WTC11 (cell line): Measurements from ENCODE around the gene PSMB9. TPM values are rescaled to one million over a fixed set of nuclear protein-coding genes. Genes with fewer than 3 reads are reported as not detected.

Experiments
- ATF1 ChIP-seq: sonication (generic); formaldehyde crosslinking; IDR thresholded peaks from 2 replicates; pipeline ENCODE4 v1.8.1; 2023; ENCODE audit warnings: mild to moderate bottlenecking, moderate library complexity, missing genetic modification reagents
- FOXP1 ChIP-seq: sonication (generic); formaldehyde crosslinking; IDR thresholded peaks from 2 replicates; pipeline ENCODE4 v1.8.0; 2022; ENCODE audit warnings: missing genetic modification reagents, mild to moderate bottlenecking, moderate library complexity, borderline replicate concordance
- GABPB1 ChIP-seq: sonication (generic); formaldehyde crosslinking; IDR thresholded peaks from 2 replicates; pipeline ENCODE4 v1.8.1; 2023; ENCODE audit warnings: mild to moderate bottlenecking, missing genetic modification reagents
- HMGA2 ChIP-seq: fragments of 250-450 bp; sonication (Bioruptor Pico); IDR thresholded peaks from 2 replicates; pipeline ENCODE4 v1.4.0; 2021; ENCODE audit warnings: mild to moderate bottlenecking, moderate library complexity
- NR2C2 ChIP-seq: sonication (generic); formaldehyde crosslinking; IDR thresholded peaks from 2 replicates; pipeline ENCODE4 v1.8.0; 2022; ENCODE audit warnings: mild to moderate bottlenecking, missing genetic modification reagents
- PRRX2 ChIP-seq: fragments of 250-450 bp; sonication (Bioruptor Pico); IDR thresholded peaks from 2 replicates; pipeline ENCODE4 v1.8.0; 2021; ENCODE audit warnings: mild to moderate bottlenecking
- SMAD4 ChIP-seq: sonication (generic); formaldehyde crosslinking; IDR thresholded peaks from 2 replicates; pipeline ENCODE4 v1.8.0; 2022; ENCODE audit warnings: mild to moderate bottlenecking, missing genetic modification reagents
- TEAD1 ChIP-seq: sonication (generic); formaldehyde crosslinking; IDR thresholded peaks from 2 replicates; pipeline ENCODE4 v1.8.0; 2022; ENCODE audit warnings: mild to moderate bottlenecking, missing genetic modification reagents
- TP53 ChIP-seq: sonication (generic); formaldehyde crosslinking; IDR thresholded peaks from 2 replicates; pipeline ENCODE4 v1.8.1; 2023; ENCODE audit warnings: mild to moderate bottlenecking, missing genetic modification reagents
- ZNF121 ChIP-seq: sonication (generic); formaldehyde crosslinking; IDR thresholded peaks from 2 replicates; pipeline ENCODE4 v1.8.0; 2023; ENCODE audit warnings: missing genetic modification reagents
- ZNF396 ChIP-seq: fragments of 250-450 bp; sonication (Bioruptor Pico); IDR thresholded peaks from 2 replicates; pipeline ENCODE4 v1.8.0; 2021; ENCODE audit warnings: mild to moderate bottlenecking, moderate library complexity, borderline replicate concordance
- total RNA-seq: library from RNA; stranded (reverse); gene quantifications from 3 replicates; pipeline ENCODE4 v1.2.3, GENCODE V29; 2021
- TF ChIP-seq, protein P1 (sequence below): sonication (generic); formaldehyde crosslinking; IDR thresholded peaks from 2 replicates; pipeline ENCODE4 v1.8.0; 2023; ENCODE audit warnings: mild to moderate bottlenecking, missing genetic modification reagents
- TF ChIP-seq, protein P2 (sequence below): sonication (generic); formaldehyde crosslinking; IDR thresholded peaks from 2 replicates; pipeline ENCODE4 v1.8.0; 2022; ENCODE audit warnings: mild to moderate bottlenecking, missing genetic modification reagents
- TF ChIP-seq, protein P3 (sequence below): fragments of 250-450 bp; sonication (Bioruptor Pico); conservative IDR thresholded peaks from 2 replicates; pipeline ENCODE4 v1.9.0; 2021; ENCODE audit warnings: mild to moderate bottlenecking
- TF ChIP-seq, protein P4 (sequence below): sonication (generic); formaldehyde crosslinking; IDR thresholded peaks from 2 replicates; pipeline ENCODE4 v1.8.0; 2022; ENCODE audit warnings: missing genetic modification reagents
- TF ChIP-seq, protein P5 (sequence below): sonication (generic); formaldehyde crosslinking; IDR thresholded peaks from 2 replicates; pipeline ENCODE4 v1.8.1; 2023; ENCODE audit warnings: mild to moderate bottlenecking, missing genetic modification reagents, moderate library complexity
- TF ChIP-seq, protein P6 (sequence below): sonication (generic); formaldehyde crosslinking; IDR thresholded peaks from 2 replicates; pipeline ENCODE4 v1.8.0; 2023; ENCODE audit warnings: missing genetic modification reagents
- TF ChIP-seq, protein P7 (sequence below): sonication (generic); formaldehyde crosslinking; IDR thresholded peaks from 2 replicates; pipeline ENCODE4 v1.8.1; 2022; ENCODE audit warnings: low read depth, missing genetic modification reagents, borderline replicate concordance
- TF ChIP-seq, protein P8 (sequence below): fragments of 250-450 bp; sonication (Bioruptor Pico); IDR thresholded peaks from 2 replicates; pipeline ENCODE4 v1.9.0; 2021; ENCODE audit warnings: mild to moderate bottlenecking
- TF ChIP-seq, protein P9 (sequence below): sonication (generic); formaldehyde crosslinking; IDR thresholded peaks from 2 replicates; pipeline ENCODE4 v1.8.0; 2022; ENCODE audit warnings: mild to moderate bottlenecking, missing genetic modification reagents

The PSMB9 gene
- total RNA-seq, 1 experiment from 2014 or later = 1.8 TPM

DNA sequence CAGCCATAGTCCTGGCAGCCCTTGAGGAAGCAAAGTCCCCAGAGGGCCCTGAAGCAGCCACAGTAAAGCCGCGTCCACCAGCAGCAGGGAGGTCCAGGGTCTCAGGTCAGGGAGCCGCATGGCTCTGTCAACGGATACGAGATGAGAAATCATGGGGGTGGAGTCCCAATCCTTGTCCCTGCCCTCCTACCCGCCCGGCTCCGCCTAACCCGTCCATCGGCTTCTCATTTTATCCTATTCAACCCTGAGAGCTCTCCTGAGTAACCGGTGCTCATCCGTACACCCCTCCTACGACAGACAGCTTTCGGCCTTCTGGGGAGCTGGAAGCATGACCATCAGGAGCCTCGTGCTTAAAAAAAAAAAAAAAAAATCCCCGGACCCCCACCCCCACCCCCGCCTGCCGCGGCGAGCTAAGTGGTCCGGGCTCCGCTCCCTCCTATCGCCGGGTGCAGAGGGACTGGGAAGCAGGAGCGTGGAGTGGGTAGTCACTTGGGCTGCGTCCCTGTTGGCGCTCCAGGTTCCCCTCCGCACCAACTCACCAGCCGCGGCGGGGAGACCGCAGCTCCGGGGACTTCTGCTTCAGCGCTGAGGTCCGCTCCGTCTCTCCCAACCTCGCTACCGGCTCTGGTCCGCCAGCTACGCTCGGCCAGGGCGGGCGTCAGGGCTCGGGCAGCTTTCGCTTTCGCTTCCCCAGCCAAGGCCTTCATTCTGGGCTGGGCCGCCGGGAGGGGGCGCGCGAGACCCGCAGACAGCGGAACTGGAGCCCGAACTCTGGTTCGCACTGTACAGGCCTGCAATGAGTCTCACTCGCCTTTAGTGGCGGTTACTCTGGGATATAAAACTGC is 15.7 kb upstream of the PSMB9 start, which contains the start of gene TAP2 (continued):
- TF ChIP-seq, protein P1, sequence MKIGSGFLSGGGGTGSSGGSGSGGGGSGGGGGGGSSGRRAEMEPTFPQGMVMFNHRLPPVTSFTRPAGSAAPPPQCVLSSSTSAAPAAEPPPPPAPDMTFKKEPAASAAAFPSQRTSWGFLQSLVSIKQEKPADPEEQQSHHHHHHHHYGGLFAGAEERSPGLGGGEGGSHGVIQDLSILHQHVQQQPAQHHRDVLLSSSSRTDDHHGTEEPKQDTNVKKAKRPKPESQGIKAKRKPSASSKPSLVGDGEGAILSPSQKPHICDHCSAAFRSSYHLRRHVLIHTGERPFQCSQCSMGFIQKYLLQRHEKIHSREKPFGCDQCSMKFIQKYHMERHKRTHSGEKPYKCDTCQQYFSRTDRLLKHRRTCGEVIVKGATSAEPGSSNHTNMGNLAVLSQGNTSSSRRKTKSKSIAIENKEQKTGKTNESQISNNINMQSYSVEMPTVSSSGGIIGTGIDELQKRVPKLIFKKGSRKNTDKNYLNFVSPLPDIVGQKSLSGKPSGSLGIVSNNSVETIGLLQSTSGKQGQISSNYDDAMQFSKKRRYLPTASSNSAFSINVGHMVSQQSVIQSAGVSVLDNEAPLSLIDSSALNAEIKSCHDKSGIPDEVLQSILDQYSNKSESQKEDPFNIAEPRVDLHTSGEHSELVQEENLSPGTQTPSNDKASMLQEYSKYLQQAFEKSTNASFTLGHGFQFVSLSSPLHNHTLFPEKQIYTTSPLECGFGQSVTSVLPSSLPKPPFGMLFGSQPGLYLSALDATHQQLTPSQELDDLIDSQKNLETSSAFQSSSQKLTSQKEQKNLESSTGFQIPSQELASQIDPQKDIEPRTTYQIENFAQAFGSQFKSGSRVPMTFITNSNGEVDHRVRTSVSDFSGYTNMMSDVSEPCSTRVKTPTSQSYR = no peak
- TF ChIP-seq ATF1 (CRISPR knock-in tag) = no peak
- TF ChIP-seq, protein P2, sequence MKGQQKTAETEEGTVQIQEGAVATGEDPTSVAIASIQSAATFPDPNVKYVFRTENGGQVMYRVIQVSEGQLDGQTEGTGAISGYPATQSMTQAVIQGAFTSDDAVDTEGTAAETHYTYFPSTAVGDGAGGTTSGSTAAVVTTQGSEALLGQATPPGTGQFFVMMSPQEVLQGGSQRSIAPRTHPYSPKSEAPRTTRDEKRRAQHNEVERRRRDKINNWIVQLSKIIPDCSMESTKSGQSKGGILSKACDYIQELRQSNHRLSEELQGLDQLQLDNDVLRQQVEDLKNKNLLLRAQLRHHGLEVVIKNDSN (CRISPR knock-in tag) = no peak
- TF ChIP-seq, protein P3, sequence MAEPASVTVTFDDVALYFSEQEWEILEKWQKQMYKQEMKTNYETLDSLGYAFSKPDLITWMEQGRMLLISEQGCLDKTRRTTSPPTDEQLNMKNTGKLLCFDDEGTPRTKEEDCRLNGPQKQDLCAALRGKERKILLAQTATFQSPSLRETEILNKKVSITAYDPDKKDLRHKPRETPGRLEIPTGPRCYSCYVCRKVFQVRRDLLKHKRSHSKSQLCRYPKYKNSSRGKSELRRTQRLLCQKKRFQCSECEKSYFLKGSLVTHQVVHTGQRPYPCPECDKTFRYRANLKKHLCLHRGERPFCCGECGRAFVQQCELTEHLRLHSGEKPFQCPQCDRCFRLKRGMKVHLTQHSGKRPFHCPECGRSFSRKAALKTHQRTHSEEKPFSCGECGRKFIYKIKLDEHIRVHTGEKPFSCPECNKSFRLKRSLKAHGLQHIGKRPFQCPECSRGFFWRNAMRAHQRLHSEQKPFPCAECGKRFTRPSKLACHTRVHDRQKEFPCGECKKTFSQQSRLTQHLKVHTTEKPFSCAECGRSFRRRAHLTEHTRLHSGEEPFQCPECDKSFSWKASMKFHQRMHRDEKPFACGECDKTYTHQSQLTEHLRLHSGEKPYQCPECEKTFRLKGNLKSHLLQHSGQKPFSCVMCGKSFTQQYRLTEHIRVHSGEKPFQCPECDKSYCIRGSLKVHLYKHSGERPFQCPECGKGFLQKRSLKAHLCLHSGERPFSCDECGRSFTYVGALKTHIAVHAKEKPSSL (CRISPR knock-in tag) = no peak
- TF ChIP-seq TEAD1 (CRISPR knock-in tag) = no peak
- TF ChIP-seq ZNF121 (CRISPR knock-in tag) = peak; percentile 53; the same call in 1 of the 2 replicates
- TF ChIP-seq, protein P4, sequence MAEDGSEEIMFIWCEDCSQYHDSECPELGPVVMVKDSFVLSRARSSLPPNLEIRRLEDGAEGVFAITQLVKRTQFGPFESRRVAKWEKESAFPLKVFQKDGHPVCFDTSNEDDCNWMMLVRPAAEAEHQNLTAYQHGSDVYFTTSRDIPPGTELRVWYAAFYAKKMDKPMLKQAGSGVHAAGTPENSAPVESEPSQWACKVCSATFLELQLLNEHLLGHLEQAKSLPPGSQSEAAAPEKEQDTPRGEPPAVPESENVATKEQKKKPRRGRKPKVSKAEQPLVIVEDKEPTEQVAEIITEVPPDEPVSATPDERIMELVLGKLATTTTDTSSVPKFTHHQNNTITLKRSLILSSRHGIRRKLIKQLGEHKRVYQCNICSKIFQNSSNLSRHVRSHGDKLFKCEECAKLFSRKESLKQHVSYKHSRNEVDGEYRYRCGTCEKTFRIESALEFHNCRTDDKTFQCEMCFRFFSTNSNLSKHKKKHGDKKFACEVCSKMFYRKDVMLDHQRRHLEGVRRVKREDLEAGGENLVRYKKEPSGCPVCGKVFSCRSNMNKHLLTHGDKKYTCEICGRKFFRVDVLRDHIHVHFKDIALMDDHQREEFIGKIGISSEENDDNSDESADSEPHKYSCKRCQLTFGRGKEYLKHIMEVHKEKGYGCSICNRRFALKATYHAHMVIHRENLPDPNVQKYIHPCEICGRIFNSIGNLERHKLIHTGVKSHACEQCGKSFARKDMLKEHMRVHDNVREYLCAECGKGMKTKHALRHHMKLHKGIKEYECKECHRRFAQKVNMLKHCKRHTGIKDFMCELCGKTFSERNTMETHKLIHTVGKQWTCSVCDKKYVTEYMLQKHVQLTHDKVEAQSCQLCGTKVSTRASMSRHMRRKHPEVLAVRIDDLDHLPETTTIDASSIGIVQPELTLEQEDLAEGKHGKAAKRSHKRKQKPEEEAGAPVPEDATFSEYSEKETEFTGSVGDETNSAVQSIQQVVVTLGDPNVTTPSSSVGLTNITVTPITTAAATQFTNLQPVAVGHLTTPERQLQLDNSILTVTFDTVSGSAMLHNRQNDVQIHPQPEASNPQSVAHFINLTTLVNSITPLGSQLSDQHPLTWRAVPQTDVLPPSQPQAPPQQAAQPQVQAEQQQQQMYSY (CRISPR knock-in tag) = no peak
- TF ChIP-seq FOXP1 = no peak; the same call in 1 of the 2 replicates
- TF ChIP-seq, protein P5, sequence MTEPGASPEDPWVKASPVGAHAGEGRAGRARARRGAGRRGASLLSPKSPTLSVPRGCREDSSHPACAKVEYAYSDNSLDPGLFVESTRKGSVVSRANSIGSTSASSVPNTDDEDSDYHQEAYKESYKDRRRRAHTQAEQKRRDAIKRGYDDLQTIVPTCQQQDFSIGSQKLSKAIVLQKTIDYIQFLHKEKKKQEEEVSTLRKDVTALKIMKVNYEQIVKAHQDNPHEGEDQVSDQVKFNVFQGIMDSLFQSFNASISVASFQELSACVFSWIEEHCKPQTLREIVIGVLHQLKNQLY (CRISPR knock-in tag) = no peak
- TF ChIP-seq, protein P6, sequence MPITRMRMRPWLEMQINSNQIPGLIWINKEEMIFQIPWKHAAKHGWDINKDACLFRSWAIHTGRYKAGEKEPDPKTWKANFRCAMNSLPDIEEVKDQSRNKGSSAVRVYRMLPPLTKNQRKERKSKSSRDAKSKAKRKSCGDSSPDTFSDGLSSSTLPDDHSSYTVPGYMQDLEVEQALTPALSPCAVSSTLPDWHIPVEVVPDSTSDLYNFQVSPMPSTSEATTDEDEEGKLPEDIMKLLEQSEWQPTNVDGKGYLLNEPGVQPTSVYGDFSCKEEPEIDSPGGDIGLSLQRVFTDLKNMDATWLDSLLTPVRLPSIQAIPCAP (CRISPR knock-in tag) = peak; percentile 98
- TF ChIP-seq, protein P7, sequence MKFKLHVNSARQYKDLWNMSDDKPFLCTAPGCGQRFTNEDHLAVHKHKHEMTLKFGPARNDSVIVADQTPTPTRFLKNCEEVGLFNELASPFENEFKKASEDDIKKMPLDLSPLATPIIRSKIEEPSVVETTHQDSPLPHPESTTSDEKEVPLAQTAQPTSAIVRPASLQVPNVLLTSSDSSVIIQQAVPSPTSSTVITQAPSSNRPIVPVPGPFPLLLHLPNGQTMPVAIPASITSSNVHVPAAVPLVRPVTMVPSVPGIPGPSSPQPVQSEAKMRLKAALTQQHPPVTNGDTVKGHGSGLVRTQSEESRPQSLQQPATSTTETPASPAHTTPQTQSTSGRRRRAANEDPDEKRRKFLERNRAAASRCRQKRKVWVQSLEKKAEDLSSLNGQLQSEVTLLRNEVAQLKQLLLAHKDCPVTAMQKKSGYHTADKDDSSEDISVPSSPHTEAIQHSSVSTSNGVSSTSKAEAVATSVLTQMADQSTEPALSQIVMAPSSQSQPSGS (CRISPR knock-in tag) = no peak
- TF ChIP-seq GABPB1 (CRISPR knock-in tag) = 0 out of 2 replicates have a peak, but pooled peaks have one; percentile 35
- TF ChIP-seq, protein P8, sequence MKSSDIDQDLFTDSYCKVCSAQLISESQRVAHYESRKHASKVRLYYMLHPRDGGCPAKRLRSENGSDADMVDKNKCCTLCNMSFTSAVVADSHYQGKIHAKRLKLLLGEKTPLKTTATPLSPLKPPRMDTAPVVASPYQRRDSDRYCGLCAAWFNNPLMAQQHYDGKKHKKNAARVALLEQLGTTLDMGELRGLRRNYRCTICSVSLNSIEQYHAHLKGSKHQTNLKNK (CRISPR knock-in tag) = no peak
- no peak for TF ChIP-seq SMAD4 (CRISPR knock-in tag)
- TF ChIP-seq ZNF396 (CRISPR knock-in tag) = no peak
- no peak for TF ChIP-seq PRRX2 (CRISPR knock-in tag)
- no peak for TF ChIP-seq TP53 (CRISPR knock-in tag)
- TF ChIP-seq HMGA2 (CRISPR knock-in tag) = no peak
- TF ChIP-seq NR2C2 (CRISPR knock-in tag) = no peak
- TF ChIP-seq, protein P9, sequence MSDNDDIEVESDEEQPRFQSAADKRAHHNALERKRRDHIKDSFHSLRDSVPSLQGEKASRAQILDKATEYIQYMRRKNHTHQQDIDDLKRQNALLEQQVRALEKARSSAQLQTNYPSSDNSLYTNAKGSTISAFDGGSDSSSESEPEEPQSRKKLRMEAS = peak; percentile 48; the same call in 1 of the 2 replicates
